HG03342 (cell line): ENCODE data around the gene ZNF343.
A peak's percentile ranks its signal among the peaks of the same experiment; 100 is the strongest.

ENCODE experiments used
- ATAC-seq: cut with Tn5 transposase; IDR thresholded peaks from one replicate; pipeline ENCODE4 v1.9.1; 2021; ENCODE audit warnings: mild to moderate bottlenecking, moderate library complexity; ENCODE audit not compliant: unreplicated experiment

ZNF343 gene

DNA sequence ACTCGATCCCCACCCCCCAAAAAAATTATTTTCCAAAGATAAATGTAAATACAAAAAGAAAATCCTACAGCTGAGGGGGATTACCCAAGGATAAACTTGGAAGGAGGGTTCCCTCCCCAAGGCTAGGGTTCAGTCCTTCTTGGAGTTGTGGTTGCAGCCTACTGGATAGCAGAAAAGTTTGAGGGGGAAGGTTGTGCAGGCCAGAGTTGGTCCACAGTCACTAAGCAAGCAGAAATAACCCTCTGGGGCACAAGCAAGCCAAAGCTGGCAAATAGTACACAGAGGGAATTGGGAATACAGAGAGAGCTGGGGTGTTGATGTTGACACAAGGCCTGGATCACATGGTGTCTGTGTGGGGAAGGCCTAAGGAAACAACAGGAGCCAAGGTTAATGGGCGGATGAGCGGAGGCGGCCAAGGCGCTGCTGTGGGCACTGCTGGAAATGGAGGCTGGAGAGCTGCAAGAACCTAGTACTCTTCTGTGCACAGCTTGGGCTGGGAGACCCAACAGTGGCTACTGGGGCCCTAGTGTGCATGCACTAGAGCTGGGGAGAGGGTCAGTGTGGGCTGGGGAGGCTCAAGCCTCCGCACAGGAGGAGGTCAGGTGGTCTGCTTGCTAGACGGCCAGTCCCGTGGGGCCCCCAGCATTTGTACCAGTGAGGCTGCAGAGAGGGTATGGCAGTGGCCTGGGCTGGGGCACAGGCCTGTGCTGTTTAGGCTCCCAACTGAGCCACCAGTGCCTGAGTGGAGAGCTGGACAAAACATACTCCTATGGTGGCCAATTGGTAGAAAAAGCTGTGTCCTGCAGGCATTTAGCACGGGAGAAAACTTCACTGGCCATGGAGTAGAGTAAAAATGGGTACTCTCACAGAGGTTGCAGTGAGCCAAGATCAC, 32.6 kb downstream of the ZNF343 start:
- ATAC-seq = no peak

DNA sequence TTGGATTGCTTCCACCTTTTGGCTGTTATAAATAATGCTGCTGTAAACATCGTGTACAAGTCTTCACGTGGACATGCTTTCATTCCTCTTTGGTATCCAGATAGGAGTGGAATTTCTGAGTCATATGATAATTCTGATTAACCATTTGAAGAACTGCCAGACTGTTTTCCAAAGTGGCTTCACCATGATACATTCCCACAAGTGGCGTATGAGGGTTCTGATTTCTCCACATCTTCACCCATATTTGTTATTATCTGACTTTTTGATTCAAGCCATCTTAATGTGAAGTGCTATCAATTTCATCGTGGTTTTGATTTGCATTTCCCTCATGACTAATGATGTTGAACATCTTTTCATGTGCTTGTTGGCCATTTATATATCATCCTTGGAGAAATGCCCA, 35.2 kb downstream of the ZNF343 start:
- no peak for ATAC-seq

DNA sequence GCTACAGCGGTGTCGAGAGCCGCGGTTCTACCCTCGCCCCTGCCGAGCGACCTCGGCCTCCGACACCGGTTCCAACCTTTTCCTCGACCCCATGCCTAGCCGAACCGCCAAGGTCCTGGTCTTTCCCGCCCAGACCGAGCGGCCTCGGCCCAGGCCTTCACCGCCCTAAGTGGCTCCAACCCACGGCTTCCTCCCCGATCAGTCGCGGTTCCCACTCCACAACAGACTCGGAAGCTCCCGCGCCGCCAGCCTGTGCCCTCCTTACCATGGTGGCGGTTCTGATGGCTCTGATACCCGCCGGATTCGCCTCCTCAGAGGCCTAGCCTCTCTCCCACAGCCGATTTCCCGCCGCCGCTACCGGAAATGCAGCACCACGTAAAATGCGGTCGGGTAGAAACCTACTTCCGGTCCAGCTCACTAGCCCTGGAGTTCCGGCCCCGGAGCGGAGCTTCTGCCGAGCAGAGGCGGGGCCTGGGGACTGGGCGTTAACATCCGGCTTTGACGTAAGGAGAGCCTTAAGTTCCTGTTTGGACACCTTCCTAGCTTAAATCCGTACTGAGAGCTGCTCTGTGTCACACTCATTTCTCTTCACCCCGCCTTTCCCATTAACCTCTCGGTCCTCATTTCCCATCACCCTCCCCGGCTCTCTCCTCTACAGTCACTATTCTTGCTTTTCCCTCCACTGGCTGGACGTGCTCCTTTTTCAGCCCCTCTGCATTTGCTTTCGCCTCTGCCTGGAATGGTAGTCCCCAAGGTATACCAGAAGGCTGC, 38.1 kb downstream of the ZNF343 start, which contains the start of gene SNRPB:
TSS of gene SNRPB (minus strand) at position 367 of the 771 bp plus-strand sequence. CDS start at position 268, 99 bp downstream.
- ATAC-seq = peak; percentile 94

DNA sequence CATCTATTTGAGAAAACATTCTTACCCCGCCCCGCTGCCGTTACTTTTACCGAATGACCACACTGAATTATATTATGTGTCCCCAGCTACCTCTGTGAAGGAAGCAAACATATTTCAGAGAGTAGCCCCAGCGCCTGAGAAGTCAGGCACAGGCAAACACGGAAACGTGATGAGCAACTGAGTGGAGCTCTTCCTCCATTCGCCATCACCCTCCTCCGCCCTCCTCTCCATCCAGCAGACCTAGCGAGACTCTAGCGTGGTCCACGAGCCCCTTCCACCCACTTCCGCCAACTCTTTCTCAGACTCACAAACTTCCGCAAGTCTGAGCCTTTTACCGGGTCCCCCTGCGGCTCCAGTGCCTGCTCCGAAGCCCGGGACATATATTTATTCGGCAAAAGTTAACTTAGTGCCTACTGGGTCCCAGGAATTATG, 38.7 kb downstream of the ZNF343 start:
- peak; percentile 36 for ATAC-seq

DNA sequence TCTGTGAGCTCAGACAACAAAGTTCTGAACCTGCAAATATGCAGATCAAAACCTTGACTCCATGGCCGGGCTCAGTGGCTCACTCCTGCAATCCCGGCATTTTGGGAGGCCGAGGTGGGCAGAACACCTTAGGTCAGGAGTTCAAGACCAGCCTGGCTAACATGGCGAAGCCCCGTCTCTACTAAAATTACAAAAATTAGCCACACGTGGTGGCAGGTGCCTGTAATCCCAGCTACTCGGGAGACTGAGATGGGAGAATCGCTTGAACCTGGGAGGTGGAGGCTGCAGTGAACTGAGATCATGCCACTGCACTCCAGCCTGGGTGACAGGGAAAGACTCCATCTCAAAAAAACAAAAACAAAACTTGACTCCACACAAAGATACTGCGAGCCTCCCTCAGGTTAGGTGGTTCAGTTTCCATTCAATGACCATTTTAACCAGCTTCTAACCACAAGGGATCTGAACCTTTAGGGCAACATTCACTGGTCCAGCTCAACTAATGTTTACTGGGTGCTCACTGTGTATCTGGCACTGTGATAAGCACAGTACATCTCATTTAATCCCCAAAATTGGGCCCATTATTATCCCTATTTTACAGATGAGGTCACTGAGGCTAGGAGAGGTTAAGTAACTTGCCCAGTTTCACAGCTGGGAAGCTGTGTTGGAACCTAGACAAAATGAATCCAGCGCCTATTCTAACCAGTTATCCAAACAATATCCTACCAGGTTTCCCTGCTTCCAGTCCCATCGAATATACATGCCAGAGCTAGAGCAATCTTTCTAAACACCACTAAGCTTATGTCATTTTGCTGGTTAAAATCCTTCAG, 39.9 kb downstream of the ZNF343 start:
- no peak for ATAC-seq

DNA sequence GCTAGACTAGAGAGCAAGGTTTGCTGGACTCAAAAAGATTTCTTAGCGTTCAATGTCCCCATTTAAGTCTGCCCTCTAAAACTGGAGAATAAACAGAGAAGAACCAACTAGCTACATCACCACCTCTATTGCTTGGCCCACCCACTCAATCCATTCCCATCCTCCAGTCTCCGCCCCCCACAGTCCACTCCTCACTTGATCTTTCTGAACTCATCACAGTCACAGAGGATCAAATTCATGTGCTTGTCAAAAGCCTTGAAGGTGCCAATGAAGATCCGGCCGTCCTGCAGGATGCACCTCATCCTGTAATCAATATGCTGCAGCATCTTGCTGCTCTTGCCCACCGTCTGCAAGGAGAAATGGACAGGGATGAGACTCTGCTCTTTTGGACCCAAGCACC, 41.3 kb downstream of the ZNF343 start:
- ATAC-seq = no peak

DNA sequence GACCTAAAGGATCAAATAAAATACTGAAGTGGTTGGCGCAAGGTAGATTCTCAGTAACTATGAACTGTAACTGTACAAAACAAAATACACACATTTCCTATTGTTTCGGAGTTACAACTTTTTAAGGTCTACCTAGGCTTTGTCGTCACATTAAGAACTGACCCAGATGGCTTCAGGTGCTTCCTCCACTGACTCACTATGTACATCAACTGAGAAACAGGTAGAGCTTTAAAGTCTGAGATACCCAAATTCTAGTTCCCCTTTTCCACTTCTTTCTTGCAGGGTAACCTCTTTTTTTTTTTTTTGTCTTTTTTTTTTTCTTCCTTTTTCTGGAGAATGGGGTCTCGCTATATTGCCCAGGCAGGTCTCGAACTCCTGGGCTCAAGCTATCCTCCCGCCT, 43.6 kb downstream of the ZNF343 start:
- no peak for ATAC-seq

DNA sequence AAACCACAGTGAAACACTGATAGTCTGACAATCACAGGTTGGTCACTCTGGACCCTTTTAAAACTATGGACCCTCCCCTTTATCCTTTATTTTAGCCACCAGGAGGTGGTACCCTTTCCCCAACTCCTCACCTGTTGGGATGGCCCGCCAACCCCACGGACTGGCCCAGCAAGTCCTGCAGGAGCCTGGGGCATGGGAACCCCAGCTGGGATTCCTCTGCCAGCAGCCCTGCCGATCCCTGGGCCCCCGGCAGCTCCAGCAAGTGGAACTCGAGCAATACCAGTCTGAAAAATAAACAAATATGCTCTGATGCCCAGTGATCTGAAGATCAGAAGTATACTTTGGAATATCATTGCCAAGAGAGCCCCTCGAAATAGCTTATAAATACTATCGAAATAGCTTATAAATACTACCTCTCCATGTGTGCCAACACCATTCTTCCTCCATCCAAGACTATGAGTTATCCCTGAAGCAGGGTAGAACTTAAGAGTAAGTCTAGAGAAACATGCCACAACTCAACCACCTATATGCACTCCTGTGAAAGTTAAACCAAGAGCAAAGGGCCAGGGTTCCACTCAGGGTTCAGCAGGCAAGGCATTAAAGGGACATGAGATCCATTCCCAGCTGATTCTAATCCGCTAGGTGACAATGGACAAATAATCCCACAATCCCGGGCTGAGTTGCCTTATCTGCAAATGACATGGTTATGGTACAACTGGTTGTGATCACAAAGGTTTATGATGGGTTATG, 44.9 kb downstream of the ZNF343 start:
- ATAC-seq = no peak

DNA sequence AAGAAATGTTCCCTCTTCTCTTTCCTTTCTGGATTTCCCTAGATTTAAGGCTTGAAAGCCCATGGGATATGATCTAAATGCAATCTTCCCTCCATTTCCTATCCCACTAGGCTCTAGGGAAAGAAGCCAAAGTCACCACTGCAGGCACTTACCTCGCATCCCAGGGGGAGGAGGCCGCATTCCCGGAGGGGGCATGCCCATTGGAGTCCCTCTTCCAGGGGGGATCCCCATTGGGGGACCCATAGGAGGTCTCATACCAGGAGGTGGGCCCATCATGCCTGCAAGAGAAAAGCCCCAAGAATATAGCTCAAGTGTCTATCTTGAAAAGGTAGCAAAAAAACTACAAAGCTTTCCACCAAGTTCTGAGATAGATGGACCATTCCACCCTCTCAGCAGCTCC, 46.2 kb downstream of the ZNF343 start:
- no peak for ATAC-seq

DNA sequence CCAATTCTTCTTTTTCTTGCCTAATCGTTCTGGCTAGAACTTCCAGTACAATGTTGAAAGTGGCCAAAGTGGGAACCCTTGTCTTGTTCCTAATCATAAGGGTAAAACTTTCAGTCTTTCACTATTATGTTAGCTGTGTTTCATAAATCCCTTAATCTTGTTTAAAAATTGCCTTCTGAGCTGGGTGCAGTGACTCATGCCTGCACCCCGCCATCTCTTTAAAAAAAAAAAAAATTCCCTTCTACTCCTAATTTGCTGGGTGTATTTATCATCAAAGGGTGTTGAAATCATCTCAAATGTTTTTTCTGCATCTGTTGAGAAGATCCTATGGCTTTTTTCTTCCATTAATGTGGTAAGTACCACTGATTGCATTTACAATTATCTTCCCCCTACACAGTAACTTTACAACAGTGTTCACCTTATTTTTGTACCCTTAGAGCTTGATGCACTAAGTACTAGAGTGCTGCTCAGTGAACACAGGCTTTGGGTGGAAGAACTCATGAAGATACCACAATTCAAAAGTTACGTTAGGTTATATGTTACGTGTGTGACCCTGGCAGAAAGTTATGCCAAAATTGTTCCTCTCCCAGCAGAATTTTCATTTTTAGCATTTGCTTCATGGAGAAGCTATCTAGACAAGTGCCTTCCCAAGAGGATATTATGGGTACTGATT, 47.8 kb downstream of the ZNF343 start:
- no peak for ATAC-seq

DNA sequence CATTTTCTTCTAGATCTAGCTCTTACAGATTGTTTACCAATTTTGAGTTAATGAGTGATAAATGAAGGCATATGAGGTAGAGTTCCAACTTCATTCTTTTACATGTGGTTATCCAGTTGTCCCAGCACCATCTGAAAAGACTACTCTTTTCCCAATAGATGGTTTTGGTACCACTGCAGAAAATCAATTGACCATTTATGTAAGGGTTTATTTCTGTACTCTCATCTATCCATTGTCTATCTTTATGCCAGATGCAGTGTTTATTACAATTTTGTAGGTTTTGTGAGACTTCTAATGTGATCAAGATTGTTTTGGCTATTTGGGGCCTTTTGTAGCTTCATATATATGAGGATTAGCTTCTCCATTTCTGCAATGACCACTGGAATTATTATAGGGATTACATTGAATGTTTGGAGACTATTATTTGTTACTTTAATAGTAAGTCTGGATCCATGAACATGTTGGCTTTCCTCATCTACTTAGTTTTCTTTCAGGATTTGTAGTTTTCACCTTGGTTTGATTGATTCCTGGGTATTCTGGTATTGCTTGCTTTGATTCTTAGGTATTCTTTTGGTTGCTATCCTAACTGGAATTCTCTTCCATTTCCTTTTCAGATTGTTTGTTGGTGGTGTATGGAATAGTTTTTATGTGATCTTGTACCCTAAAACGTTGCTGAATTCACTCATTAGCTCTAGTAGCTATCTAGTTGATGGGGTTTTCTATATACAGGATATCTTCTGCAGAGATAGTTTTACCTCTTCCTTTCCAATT, 48.5 kb downstream of the ZNF343 start:
- no peak for ATAC-seq

DNA sequence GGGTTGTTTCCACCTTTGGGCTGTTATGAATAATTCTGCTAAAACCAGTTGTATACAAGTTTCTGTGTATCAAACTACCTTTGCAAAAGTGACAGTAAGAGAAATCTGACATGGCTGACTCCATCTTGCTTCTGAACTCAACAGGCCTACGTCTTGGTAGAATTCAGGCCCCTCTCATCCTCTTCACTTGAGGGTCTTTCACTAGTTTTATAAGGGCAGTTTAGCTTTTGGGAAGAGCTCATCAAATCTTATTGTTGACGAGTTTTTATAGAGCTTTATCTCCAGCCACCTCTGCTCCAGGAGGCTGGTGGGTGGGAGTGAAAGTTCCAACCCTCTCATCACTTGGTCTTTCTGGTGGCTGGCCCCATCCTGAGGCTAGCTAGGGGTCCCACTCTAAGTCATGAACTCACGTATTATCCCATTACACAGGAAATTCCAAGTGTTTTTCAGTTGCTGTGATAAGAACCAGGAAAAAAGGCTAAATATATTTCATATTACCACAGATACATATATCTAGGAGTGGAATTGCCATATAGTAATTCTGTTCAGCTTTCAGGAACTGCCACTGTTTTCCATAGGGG, 49.7 kb downstream of the ZNF343 start:
- ATAC-seq = no peak

DNA sequence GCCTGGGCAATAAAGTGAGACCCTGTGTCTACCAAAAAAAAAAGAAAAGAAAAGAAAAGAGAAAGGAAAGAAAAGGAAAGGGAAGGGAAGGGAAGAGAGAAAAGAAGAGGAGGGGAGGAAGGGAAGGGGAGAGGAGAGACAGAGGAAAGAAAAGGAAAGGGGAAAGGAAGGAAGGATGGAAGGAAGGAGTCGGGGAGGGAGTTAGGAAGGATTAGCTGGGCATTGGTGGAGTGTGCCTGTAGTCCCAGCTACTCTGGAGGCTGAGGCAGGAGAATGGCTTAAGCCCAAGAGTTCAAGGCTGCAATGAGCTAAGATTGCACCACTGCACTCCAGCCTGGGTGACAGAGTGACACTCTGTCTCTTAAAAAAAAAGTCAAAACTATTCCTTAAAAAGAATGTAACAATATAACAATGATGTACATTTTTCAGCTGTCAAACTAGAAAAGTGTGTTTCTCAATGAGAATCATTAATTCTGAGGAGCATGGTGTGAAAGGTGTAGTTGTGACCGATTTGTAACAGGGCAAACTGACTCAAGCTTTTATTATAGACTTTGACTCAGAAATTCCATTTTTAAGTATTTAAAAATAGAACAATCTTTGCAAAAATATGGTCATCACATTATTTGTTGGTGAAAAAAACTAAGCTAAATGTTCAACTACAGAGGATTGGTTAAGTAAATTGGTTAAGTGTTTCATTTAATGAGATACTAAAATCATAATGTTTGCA, 52.8 kb downstream of the ZNF343 start:
- no peak for ATAC-seq

DNA sequence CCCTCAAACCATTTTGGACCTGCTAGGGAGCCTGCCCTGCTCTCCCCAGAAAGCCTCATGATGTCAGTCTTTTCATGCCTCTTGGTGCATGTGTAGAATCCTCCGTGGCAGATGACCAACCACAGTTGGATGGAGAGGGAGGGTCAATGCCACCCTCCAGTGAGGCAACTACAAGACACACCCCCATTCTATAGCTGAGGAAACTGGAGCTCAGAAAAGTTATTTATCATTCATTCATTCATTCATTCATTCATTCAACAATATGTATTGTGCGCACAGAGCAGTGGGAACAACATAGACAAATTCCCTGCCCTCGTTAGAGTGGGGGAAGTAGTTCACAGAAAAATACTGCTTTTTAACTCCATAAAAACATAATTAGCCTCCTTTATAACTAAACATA, 54.9 kb downstream of the ZNF343 start:
- no peak for ATAC-seq

DNA sequence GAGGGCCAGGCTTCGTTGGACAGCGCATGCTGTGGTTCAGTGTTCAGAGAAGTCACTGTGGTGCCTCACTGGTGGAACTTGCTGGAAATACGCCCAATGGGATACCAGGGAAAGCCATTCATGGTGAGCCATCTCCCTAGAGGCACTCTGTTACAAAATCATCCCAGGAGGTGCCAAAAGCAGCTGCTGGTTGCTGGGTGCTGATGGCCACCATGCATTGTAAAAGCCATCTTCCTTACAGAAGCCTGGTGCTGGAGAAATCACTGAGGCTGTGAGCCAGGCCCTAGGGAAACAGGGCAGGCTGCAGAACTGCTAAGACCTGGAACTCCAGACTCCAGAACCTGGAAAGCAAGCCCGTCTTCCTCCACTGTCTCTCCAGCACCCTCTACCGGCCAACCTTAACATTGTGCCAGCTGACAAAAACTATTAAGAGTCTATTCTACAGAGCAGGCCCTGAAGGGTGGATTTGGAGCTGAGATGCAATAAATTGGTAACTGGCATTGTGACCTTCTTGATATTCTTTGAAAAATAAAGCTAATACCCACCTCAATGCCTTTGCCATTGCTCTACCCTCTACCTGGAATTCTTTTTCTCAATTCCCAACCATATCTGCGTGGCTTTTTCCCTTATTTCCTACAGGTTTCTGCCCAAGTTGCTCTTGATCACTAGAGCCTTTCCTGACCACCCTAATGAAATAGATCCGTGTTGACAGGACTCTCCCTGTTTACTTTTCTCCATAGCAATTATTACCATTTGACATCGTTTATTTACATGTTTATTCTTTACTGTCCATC, 56.6 kb downstream of the ZNF343 start:
- no peak for ATAC-seq

DNA sequence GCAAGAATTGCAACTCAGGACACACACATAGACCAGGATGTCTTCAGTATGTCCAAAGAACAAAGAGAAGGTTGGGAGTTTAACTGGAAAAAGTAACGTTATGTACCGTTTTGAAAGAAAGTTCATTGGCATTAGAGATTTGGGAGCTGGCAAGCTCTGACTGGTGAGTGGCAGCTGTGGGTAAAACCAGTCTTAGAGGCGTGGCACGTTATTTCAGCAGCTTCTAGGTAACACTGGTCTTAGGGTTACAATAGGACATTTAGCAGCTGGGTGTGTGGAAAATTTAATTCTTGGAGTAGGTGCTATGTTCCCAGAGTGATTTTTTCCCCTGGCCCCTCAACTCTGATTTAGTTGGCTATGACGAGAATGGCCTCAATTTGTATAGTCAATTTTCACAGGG, 57.3 kb downstream of the ZNF343 start:
- no peak for ATAC-seq

DNA sequence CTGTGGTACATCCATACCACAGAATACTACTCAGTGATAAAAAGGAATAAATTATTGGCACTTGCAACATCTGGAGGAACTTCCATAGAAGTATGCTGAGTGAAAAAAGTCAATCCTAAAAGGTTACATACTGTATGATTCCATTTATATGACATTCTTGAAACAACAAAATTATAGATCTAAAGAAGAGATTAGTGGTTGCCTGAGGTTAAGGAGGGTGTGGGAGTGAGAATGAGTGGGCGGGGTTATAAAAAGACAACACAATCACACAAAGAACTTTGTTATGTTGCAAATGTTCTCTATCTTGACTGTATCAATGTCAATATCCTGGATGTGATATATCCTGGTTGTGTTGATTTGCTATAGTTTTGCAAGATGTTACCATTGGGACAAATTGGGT, 59.3 kb downstream of the ZNF343 start:
- no peak for ATAC-seq
